MM.1S (cell line): Measurements from ENCODE around the gene TSPAN1.

ENCODE experiments used
- EZH2 ChIP-seq: fragments of 300-600 bp; sonication (generic); optimal IDR thresholded peaks from 2 replicates; pipeline ENCODE3; 2017; ENCODE audit warnings: low read depth, mild to moderate bottlenecking, antibody characterized with exemption, low read length, mixed read lengths
- EZH2phosphoT487 ChIP-seq: fragments of 300-600 bp; sonication (generic); IDR thresholded peaks from 2 replicates; pipeline ENCODE4 v1.6.1; 2018; ENCODE audit warnings: antibody characterized with exemption, low read length
- TF ChIP-seq, protein P1 (sequence below): fragments of 300-600 bp; sonication (generic); IDR thresholded peaks from 2 replicates; pipeline ENCODE4 v1.5.1; 2016; ENCODE audit warnings: antibody characterized with exemption, low read length, mixed read lengths

DNA sequence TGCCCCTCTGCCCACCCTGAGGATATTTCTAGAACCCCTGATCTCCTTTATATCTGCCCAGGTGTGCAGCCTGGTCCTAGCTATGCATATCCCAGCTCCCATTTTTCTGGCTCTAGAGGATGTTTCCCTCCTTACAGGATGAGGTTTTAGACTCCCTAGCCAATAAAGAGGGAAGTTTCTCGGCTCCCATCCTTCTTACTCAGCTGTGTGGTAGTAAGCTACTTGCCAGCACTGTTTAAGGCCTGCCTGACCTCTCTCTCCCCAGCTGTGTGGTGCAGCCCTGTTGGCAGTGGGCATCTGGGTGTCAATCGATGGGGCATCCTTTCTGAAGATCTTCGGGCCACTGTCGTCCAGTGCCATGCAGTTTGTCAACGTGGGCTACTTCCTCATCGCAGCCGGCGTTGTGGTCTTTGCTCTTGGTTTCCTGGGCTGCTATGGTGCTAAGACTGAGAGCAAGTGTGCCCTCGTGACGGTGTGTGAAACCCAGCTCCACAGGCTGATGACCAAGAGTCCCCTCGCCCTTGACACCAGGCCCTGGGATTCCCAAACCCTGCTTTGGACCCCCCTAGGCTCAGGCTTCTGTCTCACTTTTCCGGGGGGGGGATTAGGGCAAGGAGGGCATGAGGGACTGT is 9.2 kb downstream of the TSPAN1 start:
- TF ChIP-seq EZH2 (no peak), EZH2phosphoT487 (no peak)
- TF ChIP-seq, protein P1, sequence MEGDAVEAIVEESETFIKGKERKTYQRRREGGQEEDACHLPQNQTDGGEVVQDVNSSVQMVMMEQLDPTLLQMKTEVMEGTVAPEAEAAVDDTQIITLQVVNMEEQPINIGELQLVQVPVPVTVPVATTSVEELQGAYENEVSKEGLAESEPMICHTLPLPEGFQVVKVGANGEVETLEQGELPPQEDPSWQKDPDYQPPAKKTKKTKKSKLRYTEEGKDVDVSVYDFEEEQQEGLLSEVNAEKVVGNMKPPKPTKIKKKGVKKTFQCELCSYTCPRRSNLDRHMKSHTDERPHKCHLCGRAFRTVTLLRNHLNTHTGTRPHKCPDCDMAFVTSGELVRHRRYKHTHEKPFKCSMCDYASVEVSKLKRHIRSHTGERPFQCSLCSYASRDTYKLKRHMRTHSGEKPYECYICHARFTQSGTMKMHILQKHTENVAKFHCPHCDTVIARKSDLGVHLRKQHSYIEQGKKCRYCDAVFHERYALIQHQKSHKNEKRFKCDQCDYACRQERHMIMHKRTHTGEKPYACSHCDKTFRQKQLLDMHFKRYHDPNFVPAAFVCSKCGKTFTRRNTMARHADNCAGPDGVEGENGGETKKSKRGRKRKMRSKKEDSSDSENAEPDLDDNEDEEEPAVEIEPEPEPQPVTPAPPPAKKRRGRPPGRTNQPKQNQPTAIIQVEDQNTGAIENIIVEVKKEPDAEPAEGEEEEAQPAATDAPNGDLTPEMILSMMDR = no peak
